ENCODE data around the gene ISM1.

GRCh38 chr20:13226367-13226766 lies 5.3 kb downstream of the ISM1 start:
- TF ChIP-seq CTCF (IDR thresholded peaks at IDR 0.05) = no peak
- TF ChIP-seq POLR2A (IDR thresholded peaks at IDR 0.05) = no peak
- TF ChIP-seq EP300 (IDR thresholded peaks at IDR 0.05) = no peak
